PFSK-1 (cell line): ENCODE measurements around the gene LHPP.

Experiments
- FOXP2 ChIP-seq: optimal IDR thresholded peaks from 2 replicates; pipeline ENCODE3; 2011; ENCODE audit warnings: borderline replicate concordance, control low read depth, inconsistent platforms; ENCODE audit not compliant: insufficient read depth; ENCODE audit errors: extremely low read length, extremely low read depth
- POLR2AphosphoS5 ChIP-seq: IDR thresholded peaks from 2 replicates; pipeline ENCODE4 v1.6.1; 2012; ENCODE audit warnings: low read depth, mild to moderate bottlenecking, control low read depth, low read length, moderate library complexity
- SIN3A ChIP-seq: IDR thresholded peaks from 2 replicates; pipeline ENCODE4 v1.6.1; 2012; ENCODE audit warnings: mild to moderate bottlenecking, low read length, moderate library complexity, borderline replicate concordance; ENCODE audit not compliant: insufficient read depth

DNA sequence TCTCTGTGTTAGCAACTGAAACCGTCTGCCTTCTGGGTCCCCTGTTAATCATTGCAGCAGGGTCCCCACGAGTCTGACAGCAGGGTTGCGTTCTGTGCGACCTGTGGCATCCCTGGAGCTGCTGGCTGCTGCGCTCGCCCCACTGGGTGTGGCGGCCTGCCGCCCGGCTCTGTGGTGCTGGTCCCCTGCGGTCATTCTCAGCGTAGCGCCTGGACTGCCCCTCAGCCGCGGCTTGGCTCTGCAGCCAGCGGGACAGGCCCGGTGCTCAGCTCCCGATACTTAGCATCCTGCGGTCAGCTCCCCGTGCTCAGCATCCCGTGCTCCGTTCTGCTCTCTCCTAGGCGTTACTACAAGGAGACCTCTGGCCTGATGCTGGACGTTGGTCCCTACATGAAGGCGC is 35.0 kb downstream of the LHPP start:
- no peak for TF ChIP-seq SIN3A
- no peak for TF ChIP-seq POLR2AphosphoS5
- TF ChIP-seq FOXP2, result no peak
